Measurements from ENCODE around the gene IGSF21. TPM values are rescaled to one million over a fixed set of nuclear protein-coding genes. Genes with fewer than 3 reads are reported as not detected.

Gene IGSF21
- total RNA-seq, 1 donor from 2014 or later: 3.2 TPM

DNA sequence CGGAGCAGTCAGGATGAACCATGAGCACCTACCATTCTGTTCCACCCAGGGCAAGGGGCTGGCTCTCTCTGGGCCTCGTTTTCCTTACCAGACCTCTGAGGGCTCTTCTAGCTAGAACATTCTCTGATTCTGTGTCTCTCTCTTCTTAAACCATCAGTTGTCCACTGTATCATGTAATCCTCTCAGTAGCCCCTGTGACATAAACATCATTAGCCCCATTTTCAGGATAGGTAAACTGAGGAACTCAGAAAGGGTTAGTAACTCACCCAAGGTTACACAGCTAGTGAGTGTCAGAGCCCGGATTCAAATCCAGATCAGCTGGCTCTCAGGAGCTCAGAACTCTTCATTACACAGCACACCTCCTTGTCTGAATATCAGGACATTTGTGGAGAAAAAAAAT, 22.8 kb downstream of the IGSF21 start:
- Histone ChIP-seq H3K27me3 (no peaks in the 10 kb centered on the region), H3K4me1 (peaks cover 7% of the 10 kb centered on the region), H3K4me3 (no peak overlapping the region), H3K9me3 (no peaks in the 10 kb centered on the region), H3K36me3 (no peaks in the 10 kb centered on the region), H3K27ac (no peak overlapping the region)
- TF ChIP-seq POLR2AphosphoS5 (IDR thresholded peaks at IDR 0.05; ENCODE audit: insufficient read depth in 1 of 2, low read depth in 1 of 2) (no peak), POLR2A (IDR thresholded peaks at IDR 0.05) (no peak)
- TF ChIP-seq, protein P1, sequence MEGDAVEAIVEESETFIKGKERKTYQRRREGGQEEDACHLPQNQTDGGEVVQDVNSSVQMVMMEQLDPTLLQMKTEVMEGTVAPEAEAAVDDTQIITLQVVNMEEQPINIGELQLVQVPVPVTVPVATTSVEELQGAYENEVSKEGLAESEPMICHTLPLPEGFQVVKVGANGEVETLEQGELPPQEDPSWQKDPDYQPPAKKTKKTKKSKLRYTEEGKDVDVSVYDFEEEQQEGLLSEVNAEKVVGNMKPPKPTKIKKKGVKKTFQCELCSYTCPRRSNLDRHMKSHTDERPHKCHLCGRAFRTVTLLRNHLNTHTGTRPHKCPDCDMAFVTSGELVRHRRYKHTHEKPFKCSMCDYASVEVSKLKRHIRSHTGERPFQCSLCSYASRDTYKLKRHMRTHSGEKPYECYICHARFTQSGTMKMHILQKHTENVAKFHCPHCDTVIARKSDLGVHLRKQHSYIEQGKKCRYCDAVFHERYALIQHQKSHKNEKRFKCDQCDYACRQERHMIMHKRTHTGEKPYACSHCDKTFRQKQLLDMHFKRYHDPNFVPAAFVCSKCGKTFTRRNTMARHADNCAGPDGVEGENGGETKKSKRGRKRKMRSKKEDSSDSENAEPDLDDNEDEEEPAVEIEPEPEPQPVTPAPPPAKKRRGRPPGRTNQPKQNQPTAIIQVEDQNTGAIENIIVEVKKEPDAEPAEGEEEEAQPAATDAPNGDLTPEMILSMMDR (IDR thresholded peaks at IDR 0.05): no peak
- no peak for DNase-seq (ENCODE audit: extremely low spot score in 2 of 2)
- intact Hi-C loops (cut with DNase I): no loop called here

DNA sequence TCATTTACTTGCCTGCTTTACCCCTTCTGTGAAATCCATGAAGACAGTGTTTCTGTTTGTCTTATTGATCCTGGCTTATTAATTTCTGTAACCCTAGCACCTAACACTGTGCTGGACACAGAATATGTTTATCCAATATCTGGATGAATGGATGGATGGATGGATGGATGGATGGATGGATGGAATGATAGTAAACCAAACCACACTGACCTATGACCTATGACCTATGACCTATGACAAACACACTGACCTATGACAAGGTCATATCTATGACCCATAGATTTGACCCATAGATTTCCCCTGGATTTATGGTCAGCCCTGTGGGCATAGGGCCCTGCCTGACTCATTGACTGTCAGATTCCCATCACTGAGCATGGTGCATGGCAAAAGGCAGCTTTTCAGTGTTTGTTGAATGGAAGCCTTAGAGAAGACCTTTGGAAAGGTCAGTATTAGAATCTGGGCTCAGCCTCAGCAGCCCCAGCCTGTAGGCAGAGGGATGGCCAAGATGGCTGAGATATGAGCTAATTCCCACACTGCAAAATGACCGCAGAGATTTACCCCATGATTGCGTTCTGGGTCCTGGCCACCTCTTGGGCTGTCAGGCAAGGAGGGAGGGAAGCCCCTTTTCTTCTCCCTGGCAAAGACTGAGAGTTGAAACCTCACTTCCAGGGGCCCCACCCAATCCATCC, 24.6 kb downstream of the IGSF21 start:
- DNase-seq (ENCODE audit: extremely low spot score in 2 of 2): no peak
- intact Hi-C loops (cut with DNase I): no loop called here
- H3K27me3 ChIP-seq: no peaks in the 10 kb centered on the region
- H3K9me3 ChIP-seq: no peaks in the 10 kb centered on the region
- no peak overlapping the region for H3K27ac ChIP-seq
- TF ChIP-seq POLR2A (IDR thresholded peaks at IDR 0.05) (no peak), POLR2AphosphoS5 (IDR thresholded peaks at IDR 0.05; ENCODE audit: insufficient read depth in 1 of 2, low read depth in 1 of 2) (peak in 1 of 2 donors; percentile 22)
- no peaks in the 10 kb centered on the region for H3K36me3 ChIP-seq
- H3K4me3 ChIP-seq: no peak overlapping the region
- peaks cover 7% of the 10 kb centered on the region for H3K4me1 ChIP-seq

DNA sequence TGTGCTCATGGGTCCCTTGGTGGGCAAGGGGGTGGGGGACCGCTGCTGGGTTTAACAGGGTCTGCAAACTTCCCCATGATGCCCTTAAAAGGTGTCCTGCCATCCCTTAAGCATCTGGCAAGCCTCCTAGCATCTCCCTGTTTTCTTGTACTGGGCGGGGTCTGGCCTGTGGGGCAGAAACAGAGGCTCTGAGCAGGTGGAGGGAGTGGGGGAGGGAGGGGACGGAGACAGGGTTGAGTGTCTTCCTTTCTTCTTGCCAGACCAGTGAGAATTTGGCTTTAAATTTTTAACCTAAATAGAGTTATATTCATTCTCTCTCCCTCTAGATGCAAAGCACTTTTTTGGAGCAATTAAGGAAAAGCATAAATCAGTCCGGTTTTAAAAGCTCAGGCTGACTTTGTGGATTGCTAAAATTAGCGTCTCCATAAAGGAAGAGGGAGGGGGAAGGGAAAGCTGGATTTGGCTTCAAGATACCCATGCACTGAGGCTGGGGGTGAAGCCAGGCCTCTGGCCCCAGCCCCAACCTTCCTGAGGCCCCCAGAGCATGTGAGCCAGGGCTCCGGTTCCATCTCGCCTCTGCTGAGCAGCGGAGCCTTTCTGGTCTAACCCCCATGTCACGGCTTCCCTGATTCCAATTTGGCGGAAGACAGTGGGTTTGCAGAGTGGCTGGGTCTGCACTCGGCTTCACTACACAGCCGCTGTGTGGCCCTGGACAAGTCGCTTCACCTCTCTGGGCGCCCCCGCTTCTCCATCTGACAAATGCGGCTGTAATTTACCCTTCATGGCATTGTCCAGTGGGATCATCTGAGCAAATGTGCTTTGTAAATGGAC, 25.3 kb downstream of the IGSF21 start:
- no peaks in the 10 kb centered on the region for H3K27me3 ChIP-seq
- H3K36me3 ChIP-seq: no peaks in the 10 kb centered on the region
- no peaks in the 10 kb centered on the region for H3K9me3 ChIP-seq
- H3K27ac ChIP-seq: peak overlapping the region; percentile 27
- intact Hi-C loops (cut with DNase I): no loop called here
- DNase-seq (ENCODE audit: extremely low spot score in 2 of 2): no peak
- H3K4me3 ChIP-seq: peak overlapping the region in 1 of 2 donors; percentile 16
- no peak for TF ChIP-seq POLR2AphosphoS5 (IDR thresholded peaks at IDR 0.05; ENCODE audit: insufficient read depth in 1 of 2, low read depth in 1 of 2)
- TF ChIP-seq, protein P1 (IDR thresholded peaks at IDR 0.05): no peak
- peaks cover 7% of the 10 kb centered on the region for H3K4me1 ChIP-seq

DNA sequence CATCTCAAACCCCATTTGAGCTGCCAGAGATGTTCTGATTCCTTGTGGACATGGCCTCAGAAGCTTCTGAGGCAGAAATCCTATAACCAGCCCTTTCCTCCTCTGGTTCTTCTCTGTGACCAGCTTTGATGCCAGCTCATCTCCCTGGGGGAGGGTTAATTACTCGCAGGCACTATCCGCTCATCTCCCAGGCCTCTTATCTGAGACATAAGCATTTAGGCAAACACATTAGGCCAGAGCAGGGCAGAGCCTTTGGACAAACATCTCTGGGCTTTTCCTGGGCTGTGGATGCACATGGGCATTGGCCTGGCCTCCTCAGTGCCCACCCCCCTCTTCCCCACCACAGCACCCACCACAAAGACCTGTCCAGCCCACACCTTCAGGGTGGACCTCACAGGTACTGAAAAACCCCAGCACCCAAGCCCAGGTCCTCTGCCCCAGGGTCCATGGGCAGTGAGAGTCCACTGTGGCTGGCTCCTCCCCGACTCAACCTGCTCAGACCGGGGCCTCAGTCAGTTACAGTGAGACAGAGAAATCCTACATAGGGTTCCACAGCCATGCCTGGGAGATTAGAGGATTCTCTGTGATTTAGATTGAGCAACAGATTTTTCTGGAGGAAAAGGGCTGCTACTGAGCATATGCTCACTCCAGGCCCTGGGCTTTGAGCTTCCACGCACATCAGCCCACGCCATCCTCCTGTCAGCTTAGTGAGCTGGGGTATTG, 26.9 kb downstream of the IGSF21 start:
- intact Hi-C loops (cut with DNase I): no loop called here
- DNase-seq (ENCODE audit: extremely low spot score in 2 of 2): no peak
- Histone ChIP-seq H3K36me3 (no peaks in the 10 kb centered on the region), H3K4me3 (no peak overlapping the region), H3K9me3 (no peaks in the 10 kb centered on the region), H3K27me3 (no peaks in the 10 kb centered on the region), H3K27ac (peak overlapping the region; percentile 7), H3K4me1 (peaks cover 7% of the 10 kb centered on the region)
- TF ChIP-seq, protein P1 (IDR thresholded peaks at IDR 0.05): no peak
- TF ChIP-seq POLR2AphosphoS5 (IDR thresholded peaks at IDR 0.05; ENCODE audit: insufficient read depth in 1 of 2, low read depth in 1 of 2) (no peak), POLR2A (IDR thresholded peaks at IDR 0.05) (no peak)

DNA sequence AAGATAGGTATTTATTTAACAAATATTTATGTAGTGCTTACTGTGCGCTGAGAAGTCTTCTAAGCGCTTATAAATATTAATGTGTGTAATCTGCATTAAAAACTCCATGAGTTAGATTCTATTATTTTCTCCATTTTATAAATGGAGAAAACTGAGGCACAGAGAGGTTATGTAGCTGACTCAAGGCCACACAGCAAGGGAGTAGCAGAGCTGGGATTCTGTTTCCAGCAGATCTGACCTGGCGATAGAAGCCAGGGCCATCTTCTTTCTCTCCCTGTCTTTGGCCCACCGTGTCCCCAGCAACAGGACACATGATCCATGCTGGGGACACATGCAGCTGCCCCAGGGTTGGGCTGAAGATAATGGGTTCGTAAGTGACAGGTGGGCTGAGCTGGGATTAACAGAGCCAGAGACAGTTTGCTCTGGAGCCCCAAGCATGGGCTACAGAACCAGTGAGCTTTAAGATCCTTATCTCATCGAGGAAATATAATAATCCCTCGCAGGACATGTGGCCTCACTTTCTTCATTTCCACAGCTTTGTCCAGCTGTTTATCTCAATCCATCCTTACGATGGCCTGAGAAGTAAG, 30.3 kb downstream of the IGSF21 start:
- H3K4me3 ChIP-seq: no peak overlapping the region
- intact Hi-C loops (cut with DNase I): no loop called here
- no peak for DNase-seq (ENCODE audit: extremely low spot score in 2 of 2)
- no peak overlapping the region for H3K27ac ChIP-seq
- TF ChIP-seq POLR2AphosphoS5 (IDR thresholded peaks at IDR 0.05; ENCODE audit: insufficient read depth in 1 of 2, low read depth in 1 of 2): no peak
- TF ChIP-seq POLR2A (IDR thresholded peaks at IDR 0.05): no peak
- TF ChIP-seq, protein P1 (IDR thresholded peaks at IDR 0.05): no peak
- H3K9me3 ChIP-seq: no peaks in the 10 kb centered on the region
- no peaks in the 10 kb centered on the region for H3K27me3 ChIP-seq
- no peaks in the 10 kb centered on the region for H3K36me3 ChIP-seq
- H3K4me1 ChIP-seq: peaks cover 7% of the 10 kb centered on the region

Data from vagina (tissue), 2 donors.